ENCODE data around the gene DPM2. TPM values are rescaled to one million over a fixed set of nuclear protein-coding genes. Genes with fewer than 3 reads are reported as not detected.
A peak's percentile ranks its signal among the peaks of the same experiment; 100 is the strongest.

Gene DPM2
- total and polyA plus RNA-seq, 2 experiments from 2014 or later = 19.2 to 57.1 TPM

GRCh38 chr9:127926906-127927200 lies 10.8 kb downstream of the DPM2 start:
- Histone ChIP-seq H4K20me1 (ENCODE audit: insufficient read depth, poor library complexity, severe bottlenecking) (no peaks in the 10 kb centered on the region), H3K4me2 (peak overlapping the region; percentile 94), H3K79me2 (no peaks in the 10 kb centered on the region), H3K27me3 (peaks cover 46% of the 10 kb centered on the region), H3K4me1 (ENCODE audit: insufficient read depth) (peaks cover 26% of the 10 kb centered on the region), H3K4me3 (peak overlapping the region; percentile 26), H3K9me3 (ENCODE audit: low read depth) (no peaks in the 10 kb centered on the region), H3K36me3 (replicated peaks; ENCODE audit: insufficient read depth, low read depth) (no peaks in the 10 kb centered on the region), H2AFZ (peak overlapping the region; percentile 76), H3K27ac (no peak overlapping the region), H3K9me2 (replicated peaks; ENCODE audit: insufficient read depth) (no peaks in the 10 kb centered on the region)
- no peak for TF ChIP-seq EZH2phosphoT487 (IDR thresholded peaks at IDR 0.05; ENCODE audit: low read depth, severe bottlenecking, unreplicated experiment)
- no peak for TF ChIP-seq EZH2 (IDR thresholded peaks at IDR 0.05; ENCODE audit: borderline replicate concordance)
- TF ChIP-seq CTCF (IDR thresholded peaks at IDR 0.05; ENCODE audit: poor library complexity) = no peak
- DNase-seq (ENCODE audit: low spot score) = no peak
- 8% methylated on average over 19 of the region's 19 CpGs for WGBS (ENCODE audit: low lambda C conversion rate, missing lambda C conversion rate)

GRCh38 chr9:127925959-127926905 lies 11.4 kb downstream of the DPM2 start:
- Histone ChIP-seq H3K4me3 (no peak overlapping the region), H3K9me3 (ENCODE audit: low read depth) (no peaks in the 10 kb centered on the region), H3K4me2 (peak overlapping the region; percentile 94), H4K20me1 (ENCODE audit: insufficient read depth, poor library complexity, severe bottlenecking) (no peaks in the 10 kb centered on the region), H3K27ac (no peak overlapping the region), H3K36me3 (replicated peaks; ENCODE audit: insufficient read depth, low read depth) (no peaks in the 10 kb centered on the region), H3K79me2 (no peaks in the 10 kb centered on the region), H3K9me2 (replicated peaks; ENCODE audit: insufficient read depth) (no peaks in the 10 kb centered on the region), H3K4me1 (ENCODE audit: insufficient read depth) (peaks cover 21% of the 10 kb centered on the region), H3K27me3 (peaks cover 46% of the 10 kb centered on the region), H2AFZ (peak overlapping the region; percentile 76)
- TF ChIP-seq CTCF (IDR thresholded peaks at IDR 0.05; ENCODE audit: poor library complexity) (no peak), EZH2phosphoT487 (IDR thresholded peaks at IDR 0.05; ENCODE audit: low read depth, severe bottlenecking, unreplicated experiment) (no peak), EZH2 (IDR thresholded peaks at IDR 0.05; ENCODE audit: borderline replicate concordance) (no peak)
- DNase-seq (ENCODE audit: low spot score) = no peak
- WGBS (ENCODE audit: low lambda C conversion rate, missing lambda C conversion rate) = 57% methylated on average over 14 of the region's 14 CpGs

- Histone ChIP-seq H3K9me2 (replicated peaks; ENCODE audit: insufficient read depth) (no peaks in the 10 kb centered on the region), H3K4me3 (no peak overlapping the region), H3K4me1 (ENCODE audit: insufficient read depth) (peaks cover 16% of the 10 kb centered on the region), H3K79me2 (no peaks in the 10 kb centered on the region), H3K27ac (no peak overlapping the region), H4K20me1 (ENCODE audit: insufficient read depth, poor library complexity, severe bottlenecking) (no peaks in the 10 kb centered on the region), H3K4me2 (no peak overlapping the region), H3K27me3 (peaks cover 46% of the 10 kb centered on the region), H3K36me3 (replicated peaks; ENCODE audit: insufficient read depth, low read depth) (no peaks in the 10 kb centered on the region), H2AFZ (no peak overlapping the region), H3K9me3 (ENCODE audit: low read depth) (no peaks in the 10 kb centered on the region)
- WGBS (ENCODE audit: low lambda C conversion rate, missing lambda C conversion rate) = 90% methylated on average over 22 of the region's 22 CpGs
- no peak for DNase-seq (ENCODE audit: low spot score)
- TF ChIP-seq EZH2 (IDR thresholded peaks at IDR 0.05; ENCODE audit: borderline replicate concordance) (no peak), EZH2phosphoT487 (IDR thresholded peaks at IDR 0.05; ENCODE audit: low read depth, severe bottlenecking, unreplicated experiment) (no peak)
These were observed 12.8 kb downstream of the DPM2 start for GRCh38 chr9:127924736-127925444.

GRCh38 chr9:127923771-127924170 lies 13.9 kb downstream of the DPM2 start:
- Histone ChIP-seq H2AFZ (no peak overlapping the region), H3K36me3 (replicated peaks; ENCODE audit: insufficient read depth, low read depth) (no peaks in the 10 kb centered on the region), H4K20me1 (ENCODE audit: insufficient read depth, poor library complexity, severe bottlenecking) (no peaks in the 10 kb centered on the region), H3K79me2 (no peaks in the 10 kb centered on the region), H3K4me2 (no peak overlapping the region), H3K9me3 (ENCODE audit: low read depth) (no peaks in the 10 kb centered on the region), H3K27me3 (peaks cover 36% of the 10 kb centered on the region), H3K4me3 (no peak overlapping the region), H3K9me2 (replicated peaks; ENCODE audit: insufficient read depth) (no peaks in the 10 kb centered on the region), H3K27ac (no peak overlapping the region), H3K4me1 (ENCODE audit: insufficient read depth) (peaks cover 16% of the 10 kb centered on the region)
- WGBS (ENCODE audit: low lambda C conversion rate, missing lambda C conversion rate) = 89% methylated on average over 8 of the region's 8 CpGs
- TF ChIP-seq CTCF (IDR thresholded peaks at IDR 0.05; ENCODE audit: poor library complexity) (no peak), EZH2phosphoT487 (IDR thresholded peaks at IDR 0.05; ENCODE audit: low read depth, severe bottlenecking, unreplicated experiment) (no peak), EZH2 (IDR thresholded peaks at IDR 0.05; ENCODE audit: borderline replicate concordance) (no peak)
- DNase-seq (ENCODE audit: low spot score) = no peak
